Activated naive CD8-positive, alpha-beta T cell (primary cell): ENCODE measurements around the gene KCNK13.
"Not testable (repeated sequence)": the region's sequence is repeated elsewhere in the genome, so short reads cannot be mapped to it uniquely, and the experiment has no call there.

Source experiments
- H3K27ac Mint-ChIP-seq: one replicate; pipeline ENCODE4 v1.8.0; 2021; ENCODE audit warnings: mixed read lengths
- H3K27me3 Mint-ChIP-seq: one replicate; pipeline ENCODE4 v1.8.0; 2021; ENCODE audit warnings: mixed read lengths
- H3K36me3 Mint-ChIP-seq: one replicate; pipeline ENCODE4 v1.8.0; 2021; ENCODE audit warnings: mixed read lengths
- H3K4me1 Mint-ChIP-seq: one replicate; pipeline ENCODE4 v1.8.0; 2021; ENCODE audit warnings: low read depth, mixed read lengths
- H3K4me3 Mint-ChIP-seq: one replicate; pipeline ENCODE4 v1.8.0; 2021; ENCODE audit warnings: mild to moderate bottlenecking, mixed read lengths
- H3K9me3 Mint-ChIP-seq: one replicate; pipeline ENCODE4 v1.8.0; 2021; ENCODE audit warnings: low read depth, mixed read lengths

The KCNK13 gene

DNA sequence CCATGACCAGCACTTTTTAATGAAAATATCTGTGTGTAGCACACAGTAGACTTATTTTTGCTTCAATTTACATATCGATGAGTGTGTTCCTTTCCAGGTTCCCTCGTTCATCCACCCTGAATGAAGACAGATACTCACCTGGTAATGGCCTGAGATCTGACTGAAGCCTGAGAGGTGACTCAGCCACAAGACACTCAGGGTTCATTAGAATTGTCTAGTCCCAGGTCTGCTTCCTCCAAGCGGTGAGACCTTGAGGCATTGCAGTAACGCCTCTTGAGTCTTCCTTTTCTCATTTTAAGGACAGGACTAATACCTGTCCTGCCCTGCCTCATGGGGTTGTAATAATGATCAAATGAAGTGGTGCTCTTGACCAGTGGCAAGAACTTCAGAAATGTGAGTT lies 11.5 kb upstream of the KCNK13 start:
- peaks cover 7% of the 10 kb centered on the region for H3K36me3 Mint-ChIP-seq
- H3K4me3 Mint-ChIP-seq: no peak overlapping the region
- H3K27ac Mint-ChIP-seq: no peak overlapping the region
- H3K4me1 Mint-ChIP-seq: no peaks in the 10 kb centered on the region
- peaks cover 15% of the 10 kb centered on the region for H3K27me3 Mint-ChIP-seq
- H3K9me3 Mint-ChIP-seq: no peaks in the 10 kb centered on the region

DNA sequence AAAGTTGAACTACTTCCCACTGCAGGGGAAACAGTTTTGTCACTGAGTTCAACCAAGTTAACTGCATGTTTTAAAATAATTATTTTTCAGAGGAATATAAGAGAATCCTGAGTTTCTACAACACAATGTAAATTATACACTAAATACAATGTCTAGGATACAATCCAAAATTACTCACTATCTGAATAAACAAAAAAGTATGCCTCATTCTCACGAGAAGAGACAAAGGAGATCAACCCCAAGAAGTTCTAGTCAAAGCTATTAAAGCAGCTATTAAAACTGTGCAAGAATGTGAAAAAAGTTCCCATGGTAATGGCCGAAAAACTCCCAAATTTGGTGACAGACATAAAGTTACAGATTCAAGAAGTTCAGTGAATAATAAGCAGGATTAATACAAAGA lies 8.8 kb upstream of the KCNK13 start:
- Mint-ChIP-seq H3K36me3 (no peaks in the 10 kb centered on the region), H3K9me3 (no peaks in the 10 kb centered on the region), H3K27me3 (peaks cover 31% of the 10 kb centered on the region), H3K4me1 (no peaks in the 10 kb centered on the region), H3K4me3 (no peak overlapping the region), H3K27ac (no peak overlapping the region)

DNA sequence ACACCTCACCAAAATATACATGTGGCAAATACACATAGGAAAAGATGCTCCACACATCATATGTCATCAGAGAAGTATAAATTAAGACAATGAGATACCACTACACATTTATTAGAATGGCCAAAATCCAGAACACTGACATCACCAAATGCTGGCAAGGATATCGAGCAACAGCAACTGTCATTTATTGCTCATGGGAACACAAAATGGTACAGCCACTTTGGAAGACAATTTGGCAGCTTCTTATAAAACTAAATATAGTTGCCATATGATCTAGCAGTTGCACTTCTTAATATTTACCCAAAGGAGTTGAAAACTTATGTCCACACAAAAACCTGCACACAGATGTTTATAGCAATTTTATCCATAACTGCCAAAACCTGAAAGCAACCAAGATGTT lies 7.0 kb upstream of the KCNK13 start:
- H3K4me1 Mint-ChIP-seq: peaks cover 4% of the 10 kb centered on the region
- H3K4me3 Mint-ChIP-seq: no peak overlapping the region
- H3K9me3 Mint-ChIP-seq: no peaks in the 10 kb centered on the region
- H3K27ac Mint-ChIP-seq: no peak overlapping the region
- H3K27me3 Mint-ChIP-seq: peaks cover 42% of the 10 kb centered on the region
- no peaks in the 10 kb centered on the region for H3K36me3 Mint-ChIP-seq

DNA sequence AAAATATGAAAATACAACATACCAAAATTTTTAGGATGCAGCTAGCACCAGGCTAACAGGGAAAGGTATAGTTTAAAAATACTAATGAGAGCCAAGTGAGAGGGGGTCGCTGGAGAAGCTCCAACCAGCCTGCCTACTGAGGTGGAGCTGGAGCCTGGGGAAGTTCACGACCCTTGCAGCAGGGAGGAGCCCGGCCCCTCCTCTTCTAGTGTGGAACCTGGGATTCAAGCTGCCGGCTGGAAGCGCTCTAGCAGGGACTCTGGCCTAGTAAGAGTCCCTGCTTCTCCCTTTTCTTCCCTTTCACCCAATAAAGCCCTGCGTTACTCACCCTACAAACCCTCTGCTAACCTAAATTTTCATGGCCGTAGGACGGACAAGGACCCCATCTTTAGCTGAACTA lies 5.0 kb upstream of the KCNK13 start:
- Mint-ChIP-seq H3K9me3 (no peaks in the 10 kb centered on the region), H3K36me3 (no peaks in the 10 kb centered on the region), H3K4me1 (peaks cover 7% of the 10 kb centered on the region), H3K4me3 (no peak overlapping the region), H3K27ac (no peak overlapping the region), H3K27me3 (peaks cover 47% of the 10 kb centered on the region)

DNA sequence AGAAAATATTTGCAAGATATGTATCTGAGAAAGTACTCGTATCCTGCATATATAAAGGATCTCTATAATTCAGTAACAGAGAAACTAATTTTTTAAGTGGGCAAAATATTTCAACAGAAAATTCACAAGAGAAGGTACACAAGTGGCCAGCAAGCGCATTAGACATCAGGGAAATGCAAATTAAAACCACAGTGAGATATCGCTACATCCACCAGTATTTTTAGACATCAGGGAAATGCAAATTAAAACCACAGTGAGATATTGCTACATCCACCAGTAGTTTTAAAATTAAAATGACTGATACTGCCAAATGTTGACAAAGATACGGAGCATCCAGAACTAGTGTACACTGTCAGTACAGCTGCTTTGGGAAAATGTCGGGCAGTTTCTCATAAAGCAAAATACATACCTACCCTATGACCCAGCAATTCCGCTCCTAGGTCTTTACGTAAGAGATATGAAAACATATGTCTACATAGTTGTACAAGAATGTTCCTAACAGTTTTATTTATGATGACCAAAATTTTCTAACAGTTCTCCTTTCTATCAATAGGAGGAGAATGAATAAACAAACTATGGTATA lies 2.8 kb upstream of the KCNK13 start:
- Mint-ChIP-seq H3K36me3 (no peaks in the 10 kb centered on the region), H3K4me1 (peaks cover 18% of the 10 kb centered on the region), H3K4me3 (peak overlapping the region; percentile 65), H3K27me3 (peaks cover 54% of the 10 kb centered on the region), H3K9me3 (no peaks in the 10 kb centered on the region), H3K27ac (no peak overlapping the region)

DNA sequence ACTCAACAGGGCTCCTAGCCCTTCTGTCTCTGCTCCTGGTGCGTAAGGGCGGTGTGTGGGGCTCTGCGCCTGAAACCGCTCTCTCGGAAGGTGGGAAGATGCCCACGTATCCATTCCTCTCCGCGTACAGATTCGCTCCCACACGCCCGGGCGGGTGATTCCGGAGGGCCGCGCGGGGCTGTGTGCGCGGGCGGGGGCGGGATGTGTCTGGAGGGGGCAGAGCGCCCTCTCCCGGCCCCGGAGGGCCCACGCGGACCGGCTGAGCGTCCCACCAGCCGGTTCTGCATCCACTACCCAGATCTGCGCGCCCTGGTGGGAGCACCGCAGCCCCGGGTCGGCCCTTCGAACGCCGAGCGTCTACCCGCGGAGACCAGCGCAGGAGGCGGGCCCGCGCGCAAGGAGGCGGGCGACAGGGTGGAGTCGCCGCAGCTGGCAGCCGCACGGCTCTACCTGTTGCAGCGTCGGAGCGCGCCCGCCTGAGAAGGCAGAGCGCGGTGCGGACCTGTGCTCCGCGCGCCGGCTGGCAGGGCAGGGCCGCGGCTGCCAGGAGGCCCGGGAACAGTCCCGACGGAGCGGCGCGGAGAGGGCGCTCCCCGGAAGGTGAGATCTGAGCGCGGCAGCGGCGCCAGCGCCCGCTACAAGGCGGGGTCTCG lies 1.4 kb upstream of the KCNK13 start:
- H3K4me1 Mint-ChIP-seq: peaks cover 18% of the 10 kb centered on the region
- H3K4me3 Mint-ChIP-seq: peak overlapping the region; percentile 65
- no peaks in the 10 kb centered on the region for H3K36me3 Mint-ChIP-seq
- H3K9me3 Mint-ChIP-seq: no peaks in the 10 kb centered on the region
- peaks cover 54% of the 10 kb centered on the region for H3K27me3 Mint-ChIP-seq
- H3K27ac Mint-ChIP-seq: no peak overlapping the region

DNA sequence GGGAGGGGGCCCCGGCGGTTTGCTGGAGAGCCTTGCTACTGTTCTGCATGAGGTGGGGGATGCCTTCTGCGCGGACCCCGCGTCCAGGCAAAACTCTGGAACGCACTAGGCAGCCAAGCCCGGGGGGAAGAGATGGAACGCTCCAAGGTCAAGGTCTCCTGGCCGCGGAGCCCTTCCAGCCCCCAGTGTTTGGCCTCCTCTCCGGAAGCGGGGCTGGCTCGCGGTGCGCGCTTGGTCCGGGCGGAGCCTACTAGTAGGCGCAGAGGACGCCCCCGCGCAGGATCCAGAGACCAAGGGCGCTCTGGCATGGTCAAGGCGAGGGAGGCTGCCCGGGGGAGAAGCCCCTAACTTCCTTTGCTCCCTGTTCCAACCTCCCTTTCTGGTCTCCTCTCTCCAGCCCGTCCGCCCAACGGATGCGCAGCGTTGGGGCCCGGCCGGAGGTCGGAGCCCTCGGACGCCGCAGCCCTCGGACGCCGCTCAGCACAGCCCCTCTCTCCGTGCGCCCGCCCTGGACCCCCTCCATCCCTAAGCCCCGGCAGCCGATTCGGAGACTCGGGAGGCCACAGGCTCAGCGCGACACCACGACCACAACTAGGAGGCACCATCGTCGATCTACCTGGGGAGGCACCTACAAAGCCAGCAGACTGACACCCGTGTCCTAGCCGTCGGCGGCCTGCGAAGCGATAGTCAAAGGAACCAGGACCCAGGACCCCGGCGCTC lies 669 bp upstream of the KCNK13 start:
- Mint-ChIP-seq H3K27me3 (peaks cover 52% of the 10 kb centered on the region), H3K4me3 (peak overlapping the region; percentile 65), H3K36me3 (no peaks in the 10 kb centered on the region), H3K27ac (no peak overlapping the region), H3K4me1 (peaks cover 18% of the 10 kb centered on the region), H3K9me3 (no peaks in the 10 kb centered on the region)

DNA sequence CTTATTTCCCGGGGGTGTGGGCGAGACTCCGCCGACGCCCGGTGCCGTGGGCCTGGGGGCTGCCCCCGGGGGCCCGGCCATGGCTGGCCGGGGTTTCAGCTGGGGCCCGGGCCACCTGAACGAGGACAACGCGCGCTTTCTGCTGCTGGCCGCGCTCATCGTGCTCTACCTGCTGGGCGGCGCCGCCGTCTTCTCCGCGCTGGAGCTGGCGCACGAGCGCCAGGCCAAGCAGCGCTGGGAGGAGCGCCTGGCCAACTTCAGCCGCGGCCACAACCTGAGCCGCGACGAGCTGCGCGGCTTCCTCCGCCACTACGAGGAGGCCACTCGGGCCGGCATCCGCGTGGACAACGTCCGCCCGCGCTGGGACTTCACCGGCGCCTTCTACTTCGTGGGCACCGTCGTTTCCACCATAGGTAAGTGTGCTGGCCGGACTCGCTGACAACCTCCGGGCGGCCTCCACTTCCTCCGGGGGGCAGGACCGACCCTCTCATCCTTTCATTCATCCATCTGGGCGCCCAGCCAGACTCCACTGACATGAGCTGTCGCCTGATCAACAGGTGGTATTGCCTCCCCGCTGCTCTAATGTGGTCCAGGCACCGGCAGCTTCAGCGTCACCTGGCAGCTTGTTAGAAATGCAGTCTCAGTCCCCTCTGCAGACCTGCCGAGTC lies 467 bp downstream of the KCNK13 start:
- H3K4me3 Mint-ChIP-seq: peak overlapping the region; percentile 89
- H3K27ac Mint-ChIP-seq: no peak overlapping the region
- H3K27me3 Mint-ChIP-seq: peaks cover 48% of the 10 kb centered on the region
- peaks cover 18% of the 10 kb centered on the region for H3K4me1 Mint-ChIP-seq
- H3K9me3 Mint-ChIP-seq: no peaks in the 10 kb centered on the region
- no peaks in the 10 kb centered on the region for H3K36me3 Mint-ChIP-seq

DNA sequence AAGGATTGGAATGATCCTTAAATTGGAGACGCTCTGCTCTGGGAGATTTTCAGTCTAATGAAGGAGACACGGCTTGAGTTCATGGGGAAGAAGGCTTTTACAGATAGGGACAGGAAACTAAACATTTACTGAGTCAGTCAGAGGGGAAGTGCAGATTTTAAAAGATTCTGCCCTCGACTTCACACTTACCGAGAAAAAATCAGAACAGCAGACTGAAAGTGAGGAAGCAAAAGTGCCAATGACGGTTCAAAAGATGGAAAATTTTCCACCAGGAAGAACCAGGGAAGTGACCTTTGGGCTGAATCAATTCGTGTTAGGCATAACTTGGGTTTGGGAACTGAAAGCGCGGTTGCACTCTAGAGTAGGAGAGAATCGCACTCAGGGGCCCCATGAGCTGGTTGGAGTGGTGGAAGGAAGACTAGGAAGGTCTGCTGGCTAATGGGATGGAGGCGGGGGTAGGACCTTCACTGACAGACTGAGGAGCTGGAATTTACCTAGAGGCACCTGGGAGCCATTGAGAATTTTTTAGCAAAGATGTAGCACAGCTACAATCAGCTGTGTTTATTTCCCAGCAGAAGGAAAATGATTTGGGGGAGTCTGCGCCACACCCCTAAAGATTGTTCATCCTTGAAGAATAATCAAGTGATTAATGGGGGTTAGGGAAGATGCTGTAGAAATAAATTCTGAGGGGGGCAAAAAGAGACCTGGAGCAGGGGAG lies 1.2 kb downstream of the KCNK13 start:
- H3K27me3 Mint-ChIP-seq: peaks cover 53% of the 10 kb centered on the region
- H3K9me3 Mint-ChIP-seq: no peaks in the 10 kb centered on the region
- H3K36me3 Mint-ChIP-seq: no peaks in the 10 kb centered on the region
- no peak overlapping the region for H3K27ac Mint-ChIP-seq
- peak overlapping the region; percentile 89 for H3K4me3 Mint-ChIP-seq
- H3K4me1 Mint-ChIP-seq: peaks cover 18% of the 10 kb centered on the region

DNA sequence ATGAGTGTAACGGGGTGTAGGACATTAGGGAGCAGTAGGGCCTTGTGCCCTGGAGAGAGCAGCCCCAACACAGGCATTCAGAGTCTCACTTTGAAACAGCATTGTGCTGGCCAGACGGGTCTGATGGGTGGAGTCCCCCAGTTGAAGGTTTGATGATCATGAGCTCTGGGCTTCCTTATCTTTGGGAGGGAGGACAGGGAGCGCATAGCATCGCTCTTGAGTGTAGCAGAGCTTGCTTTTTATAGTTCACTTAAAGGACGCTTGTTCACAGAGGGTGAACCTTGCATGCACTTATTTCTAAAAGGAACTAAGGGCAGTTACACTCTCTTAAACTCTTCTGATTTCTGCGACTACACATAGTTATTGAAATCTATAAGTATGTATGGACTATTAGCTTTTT lies 10.6 kb downstream of the KCNK13 start:
- Mint-ChIP-seq H3K4me3 (no peak overlapping the region), H3K4me1 (no peaks in the 10 kb centered on the region), H3K27ac (no peak overlapping the region), H3K27me3 (peaks cover 18% of the 10 kb centered on the region), H3K36me3 (no peaks in the 10 kb centered on the region), H3K9me3 (no peaks in the 10 kb centered on the region)

DNA sequence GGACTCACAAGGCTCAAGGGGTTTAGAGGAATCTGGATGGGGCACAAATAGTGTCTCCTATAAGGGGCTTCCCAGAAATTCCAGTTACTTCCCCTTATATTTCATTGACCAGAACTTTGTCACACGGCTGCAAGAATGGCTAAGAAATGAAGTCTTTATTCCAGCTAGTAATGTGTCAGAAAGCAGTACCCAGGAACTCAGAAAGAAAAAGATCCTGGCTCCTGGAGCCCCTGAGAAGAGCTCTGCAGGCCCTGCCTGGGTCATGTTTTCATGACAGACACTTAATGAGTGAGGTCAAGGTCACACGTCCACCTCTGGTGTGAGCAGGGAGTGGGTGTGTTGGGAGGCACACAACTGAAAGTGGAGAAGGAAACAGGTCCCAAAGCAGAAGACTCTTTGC lies 17.8 kb downstream of the KCNK13 start:
- Mint-ChIP-seq H3K27ac (no peak overlapping the region), H3K36me3 (no peaks in the 10 kb centered on the region), H3K9me3 (no peaks in the 10 kb centered on the region), H3K4me1 (no peaks in the 10 kb centered on the region), H3K4me3 (no peak overlapping the region), H3K27me3 (peaks cover 18% of the 10 kb centered on the region)

DNA sequence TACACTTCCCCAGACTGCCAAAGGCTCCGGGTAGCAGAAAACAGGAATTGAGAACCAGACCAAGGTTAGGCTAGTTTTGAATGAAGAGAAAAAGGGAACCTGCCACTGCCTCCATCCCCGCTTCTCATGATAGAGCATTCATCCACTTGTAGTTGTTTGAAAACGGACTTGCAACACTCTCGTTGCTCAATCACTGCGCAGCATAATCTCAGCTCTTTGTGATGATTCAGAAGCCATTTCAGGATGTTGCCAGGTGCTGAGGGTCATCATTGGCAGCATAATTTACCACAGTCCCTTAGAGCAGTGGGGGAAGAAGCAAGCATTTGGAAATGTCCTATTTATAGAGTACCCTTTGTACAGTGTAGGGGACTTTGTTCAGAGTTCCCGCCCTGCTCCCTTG lies 25.6 kb downstream of the KCNK13 start:
- H3K4me3 Mint-ChIP-seq: no peak overlapping the region
- no peak overlapping the region for H3K27ac Mint-ChIP-seq
- H3K27me3 Mint-ChIP-seq: peaks cover 12% of the 10 kb centered on the region
- H3K4me1 Mint-ChIP-seq: no peaks in the 10 kb centered on the region
- no peaks in the 10 kb centered on the region for H3K36me3 Mint-ChIP-seq
- H3K9me3 Mint-ChIP-seq: no peaks in the 10 kb centered on the region

DNA sequence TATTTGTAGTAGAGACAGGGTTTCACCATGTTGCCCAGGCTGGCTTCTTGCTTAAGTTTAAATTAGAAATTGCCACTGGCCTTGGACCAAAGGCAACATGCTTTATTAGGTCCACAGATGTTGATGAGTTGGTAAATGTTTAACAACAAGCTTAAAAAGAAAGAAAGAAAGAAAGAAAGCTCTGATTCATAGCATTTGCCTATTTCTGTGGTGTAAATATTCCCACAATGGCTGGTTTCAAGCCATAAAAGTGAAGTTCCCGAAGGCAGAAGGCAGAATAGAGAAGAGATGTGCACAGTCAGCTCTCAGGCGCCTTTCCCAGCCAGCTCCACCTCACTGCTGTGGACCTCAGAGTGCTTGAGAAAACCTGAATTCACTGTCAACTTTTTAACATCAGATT lies 26.4 kb downstream of the KCNK13 start:
- no peak overlapping the region for H3K27ac Mint-ChIP-seq
- no peaks in the 10 kb centered on the region for H3K36me3 Mint-ChIP-seq
- H3K4me1 Mint-ChIP-seq: no peaks in the 10 kb centered on the region
- H3K27me3 Mint-ChIP-seq: peaks cover 12% of the 10 kb centered on the region
- no peak overlapping the region for H3K4me3 Mint-ChIP-seq
- H3K9me3 Mint-ChIP-seq: no peaks in the 10 kb centered on the region

DNA sequence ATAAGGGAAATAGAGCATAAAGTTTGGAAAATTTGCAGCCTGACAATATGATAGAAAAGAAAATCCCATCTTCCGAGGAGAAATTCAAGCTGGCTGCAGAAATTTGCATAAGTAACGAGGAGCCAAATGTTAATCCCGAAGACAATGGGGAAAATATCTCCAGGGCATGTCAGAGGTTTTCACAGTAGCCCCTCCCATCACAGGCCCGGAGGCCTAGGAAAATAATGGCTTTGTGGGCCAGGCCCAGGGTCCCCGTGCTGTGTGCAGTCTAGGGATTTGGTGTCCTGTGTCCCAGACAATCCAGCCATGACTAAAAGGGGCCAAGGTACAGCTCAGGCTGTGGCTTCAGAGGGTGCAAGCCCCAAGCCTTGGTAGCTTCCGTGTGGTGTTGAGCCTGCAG lies 27.7 kb downstream of the KCNK13 start:
- H3K9me3 Mint-ChIP-seq, H3K4me1 Mint-ChIP-seq, H3K36me3 Mint-ChIP-seq, H3K4me3 Mint-ChIP-seq, H3K27ac Mint-ChIP-seq: not testable (repeated sequence)
- H3K27me3 Mint-ChIP-seq: peaks cover 12% of the 10 kb centered on the region

DNA sequence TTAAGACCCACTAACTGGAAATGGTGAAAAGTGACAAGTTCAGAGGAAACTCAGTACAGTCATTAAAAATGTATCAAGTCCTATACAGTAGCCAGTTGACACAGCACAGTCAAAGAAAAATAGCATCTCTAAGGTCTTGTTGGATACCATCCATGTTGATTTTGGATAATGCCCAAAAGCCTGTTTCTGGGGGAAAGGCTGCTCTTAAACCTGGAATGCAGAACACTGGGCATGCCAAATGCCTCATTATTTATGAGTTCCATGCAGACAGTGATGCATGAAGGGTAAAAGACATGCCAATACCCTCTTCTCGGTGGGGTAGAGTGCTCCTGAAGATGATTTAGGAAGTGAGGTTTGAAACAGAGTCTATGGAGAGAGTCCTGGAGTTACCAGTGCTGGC lies 29.6 kb downstream of the KCNK13 start:
- no peak overlapping the region for H3K27ac Mint-ChIP-seq
- H3K27me3 Mint-ChIP-seq: peaks cover 10% of the 10 kb centered on the region
- no peaks in the 10 kb centered on the region for H3K4me1 Mint-ChIP-seq
- no peak overlapping the region for H3K4me3 Mint-ChIP-seq
- H3K36me3 Mint-ChIP-seq: no peaks in the 10 kb centered on the region
- no peaks in the 10 kb centered on the region for H3K9me3 Mint-ChIP-seq
